HG03457 (cell line): ENCODE results near the gene KRTAP10-7.
"Not testable (repeated sequence)": the region's sequence is repeated elsewhere in the genome, so short reads cannot be mapped to it uniquely, and the experiment has no call there.

Source experiments
- ATAC-seq: cut with Tn5 transposase; IDR thresholded peaks from one replicate; pipeline ENCODE4 v1.9.1; 2021; ENCODE audit warnings: moderate number of reproducible peaks; ENCODE audit not compliant: unreplicated experiment

The KRTAP10-7 gene

GRCh38 chr21:44609193-44609592 is 8.8 kb downstream of the KRTAP10-7 start:
- ATAC-seq = no peak

DNA sequence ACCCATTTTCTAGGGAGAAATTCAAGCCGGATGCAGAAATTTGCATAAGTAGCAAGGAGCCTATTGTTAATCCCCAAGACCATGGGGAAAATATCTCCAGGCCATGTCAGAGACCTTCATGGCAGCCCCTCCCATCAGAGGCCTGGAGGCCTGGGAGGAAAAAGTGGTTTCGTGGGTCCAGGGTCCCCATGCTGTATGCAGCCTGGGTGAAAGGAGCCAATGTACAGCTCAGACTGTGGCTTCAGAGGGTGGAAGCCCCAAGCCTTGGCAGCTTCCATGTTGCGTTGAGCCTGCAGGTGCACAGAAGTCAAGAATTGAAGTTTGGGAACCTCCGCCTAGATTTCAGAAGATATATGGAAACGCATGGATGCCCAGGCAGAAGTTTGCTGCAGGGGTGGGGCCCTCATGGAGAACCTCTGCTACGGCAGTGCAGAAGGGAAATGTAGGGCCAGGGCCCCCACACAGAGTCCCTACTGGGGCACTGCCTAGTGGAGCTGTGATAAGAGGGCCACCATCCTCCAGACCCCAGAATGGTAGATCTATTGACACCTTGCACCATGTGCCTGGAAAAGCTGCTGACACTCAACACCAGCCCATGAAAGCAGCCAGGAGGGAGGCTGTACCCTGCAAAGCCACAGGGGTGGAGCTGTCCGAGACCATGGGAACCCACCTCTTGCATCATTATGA is 9.9 kb downstream of the KRTAP10-7 start:
- ATAC-seq = not testable (repeated sequence)

GRCh38 chr21:44611551-44611950 is 11.2 kb downstream of the KRTAP10-7 start:
- no peak for ATAC-seq

DNA sequence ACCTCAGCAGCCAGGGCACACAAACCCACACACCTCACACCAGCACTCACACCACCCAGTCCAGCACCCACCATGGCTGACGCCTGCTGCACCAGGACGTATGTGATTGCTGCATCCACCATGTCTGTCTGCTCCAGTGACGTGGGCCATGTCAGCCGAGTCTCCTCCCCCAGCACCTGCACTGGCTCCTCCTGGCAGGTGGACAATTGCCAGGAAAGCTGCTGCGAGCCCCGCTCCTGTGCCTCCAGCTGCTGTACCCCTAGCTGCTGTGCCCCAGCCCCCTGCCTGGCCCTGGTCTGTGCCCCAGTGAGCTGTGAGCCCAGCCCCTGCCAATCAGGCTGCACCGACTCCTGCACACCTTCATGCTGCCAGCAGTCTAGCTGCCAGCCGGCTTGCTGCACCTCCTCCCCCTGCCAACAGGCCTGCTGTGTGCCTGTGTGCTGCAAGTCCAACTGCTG is 11.7 kb downstream of the KRTAP10-7 start, which contains the start of gene KRTAP10-8:
Gene KRTAP10-8 (plus strand): TSS at position 51 of the 458 bp plus-strand sequence. CDS start 22 bp downstream, at position 73.
- no peak for ATAC-seq

DNA sequence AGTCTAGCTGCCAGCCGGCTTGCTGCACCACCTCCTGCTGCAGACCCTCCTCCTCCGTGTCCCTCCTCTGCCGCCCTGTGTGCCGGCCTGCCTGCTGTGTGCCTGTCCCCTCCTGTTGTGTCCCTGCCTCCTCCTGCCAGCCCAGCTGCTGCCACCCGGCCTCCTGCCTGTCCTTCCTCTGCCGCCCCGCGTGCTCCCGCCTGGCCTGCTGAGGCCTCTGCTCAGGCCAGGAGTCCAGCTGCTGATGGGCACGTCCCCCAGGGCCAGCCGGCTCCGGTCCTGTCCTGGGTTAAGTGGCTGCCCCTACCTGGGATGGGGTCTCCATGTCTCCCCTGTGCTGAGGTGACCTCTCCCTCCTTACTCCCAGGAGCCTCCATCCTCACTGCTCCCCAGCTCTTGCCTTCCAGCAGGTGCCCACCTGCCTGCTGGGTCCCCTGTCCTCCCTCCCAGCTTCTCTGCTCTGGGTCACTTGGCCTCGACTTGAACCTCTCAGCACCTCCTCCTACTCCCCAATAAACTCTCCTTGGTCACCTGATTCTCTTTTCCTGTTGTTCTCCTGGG is 12.4 kb downstream of the KRTAP10-7 start:
- no peak for ATAC-seq

- ATAC-seq = no peak
Measured at GRCh38 chr21:44613386-44614155, 13.2 kb downstream of the KRTAP10-7 start.

- ATAC-seq = no peak
Measured at GRCh38 chr21:44614161-44614631, 13.8 kb downstream of the KRTAP10-7 start.

DNA sequence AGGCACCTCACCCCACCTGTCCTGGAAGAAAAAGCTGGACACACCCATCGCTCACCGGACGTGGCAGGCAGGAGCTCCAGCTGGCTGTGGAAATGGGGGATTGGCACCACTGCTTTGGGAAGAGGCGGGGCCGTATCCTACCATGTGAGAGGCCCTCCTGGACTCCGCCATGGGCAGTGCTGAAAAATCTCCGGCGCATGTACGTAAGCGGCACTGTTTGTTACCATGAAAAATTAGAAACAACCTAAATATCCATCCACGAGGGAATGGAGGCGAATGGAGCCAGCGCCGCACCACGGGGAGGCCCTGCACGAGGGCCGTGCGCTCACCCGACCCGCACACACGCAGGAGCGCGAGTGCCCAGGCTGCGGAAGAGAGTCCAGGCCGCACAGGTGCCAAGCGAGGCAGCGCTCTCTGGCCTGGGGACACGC is 14.6 kb downstream of the KRTAP10-7 start:
- ATAC-seq = no peak

- ATAC-seq = no peak
Measured at GRCh38 chr21:44615466-44615865, 15.1 kb downstream of the KRTAP10-7 start.

GRCh38 chr21:44615911-44616590 is 15.7 kb downstream of the KRTAP10-7 start:
- ATAC-seq = no peak

DNA sequence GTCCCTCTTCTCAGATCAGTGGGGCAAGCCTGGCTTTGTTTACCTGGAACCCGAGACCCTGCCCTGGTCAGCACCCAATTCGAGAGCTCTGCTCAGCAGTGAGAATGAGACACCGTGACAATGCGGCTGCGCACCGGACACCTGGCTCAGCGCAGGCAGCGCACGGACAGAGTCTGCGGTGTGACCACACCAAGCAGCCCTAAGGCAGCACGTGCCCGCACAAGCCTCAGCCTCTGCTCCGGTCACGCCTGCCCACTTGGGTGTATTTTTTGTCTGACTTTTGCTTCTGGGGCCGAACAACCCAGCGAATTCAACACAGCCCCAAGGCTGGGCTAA is 16.2 kb downstream of the KRTAP10-7 start:
- no peak for ATAC-seq

DNA sequence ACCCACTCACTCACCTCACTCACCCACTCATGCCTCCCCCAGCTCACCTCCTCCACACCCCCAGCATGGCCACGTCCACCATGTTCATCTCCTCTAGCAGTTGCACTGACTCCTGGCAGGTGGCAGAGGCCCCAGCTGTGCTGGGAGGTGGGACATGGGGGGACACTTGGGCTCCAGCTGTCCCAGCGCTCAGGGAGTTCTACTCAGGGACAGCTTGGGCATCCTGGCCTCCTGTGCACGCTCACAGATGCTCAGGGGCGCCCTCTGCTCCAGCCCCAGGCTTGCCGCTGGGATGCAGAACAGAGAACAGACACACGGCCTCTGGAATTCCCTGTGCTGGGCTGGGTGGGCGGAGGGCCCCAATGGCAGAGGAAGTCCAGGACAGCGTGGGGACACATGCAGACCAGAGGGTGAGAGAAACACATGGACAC is 16.7 kb downstream of the KRTAP10-7 start:
- ATAC-seq = no peak

- ATAC-seq = no peak
Measured at GRCh38 chr21:44618504-44618903, 18.1 kb downstream of the KRTAP10-7 start.

DNA sequence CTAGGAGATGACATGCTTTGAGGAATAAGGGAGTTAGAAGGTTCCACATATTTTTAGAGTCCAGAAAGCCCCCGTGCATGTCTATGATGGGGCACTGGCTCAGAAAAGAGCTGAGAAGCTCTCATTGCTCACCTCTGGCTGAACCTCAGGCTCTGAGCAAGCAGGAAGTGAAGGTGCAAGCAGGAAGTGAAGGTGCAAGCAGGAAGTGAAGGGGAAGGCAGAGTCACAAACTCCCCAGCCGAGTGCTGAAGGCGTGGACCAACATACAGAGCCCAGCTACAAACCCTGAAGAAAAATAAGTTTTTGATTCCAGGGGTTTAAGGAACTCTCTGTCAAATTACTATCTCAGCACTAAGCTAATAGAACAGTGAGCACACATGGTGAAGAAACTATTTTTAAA is 18.5 kb downstream of the KRTAP10-7 start:
- no peak for ATAC-seq

DNA sequence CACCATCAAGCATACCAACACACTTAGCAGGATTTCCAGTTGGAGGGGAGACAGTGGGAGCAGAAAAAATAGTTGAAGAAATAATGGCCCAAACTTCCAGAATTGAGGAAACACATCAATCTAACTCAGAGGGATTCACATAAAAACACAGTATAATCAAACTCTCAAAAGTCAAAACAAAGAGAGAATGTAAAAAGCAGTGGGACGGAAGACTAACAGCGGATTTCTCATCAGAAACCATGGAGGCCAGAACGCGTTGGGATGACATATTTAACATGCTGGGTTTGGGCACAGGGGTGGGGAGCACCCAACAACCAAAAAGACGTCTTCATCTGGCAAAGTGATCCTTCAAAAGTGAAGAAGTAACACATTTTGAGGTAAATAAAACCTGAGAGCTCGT is 19.5 kb downstream of the KRTAP10-7 start:
- no peak for ATAC-seq

- ATAC-seq = no peak
Measured at GRCh38 chr21:44623575-44623974, 23.2 kb downstream of the KRTAP10-7 start.

- no peak for ATAC-seq
Measured at GRCh38 chr21:44625756-44626155, 25.4 kb downstream of the KRTAP10-7 start.

DNA sequence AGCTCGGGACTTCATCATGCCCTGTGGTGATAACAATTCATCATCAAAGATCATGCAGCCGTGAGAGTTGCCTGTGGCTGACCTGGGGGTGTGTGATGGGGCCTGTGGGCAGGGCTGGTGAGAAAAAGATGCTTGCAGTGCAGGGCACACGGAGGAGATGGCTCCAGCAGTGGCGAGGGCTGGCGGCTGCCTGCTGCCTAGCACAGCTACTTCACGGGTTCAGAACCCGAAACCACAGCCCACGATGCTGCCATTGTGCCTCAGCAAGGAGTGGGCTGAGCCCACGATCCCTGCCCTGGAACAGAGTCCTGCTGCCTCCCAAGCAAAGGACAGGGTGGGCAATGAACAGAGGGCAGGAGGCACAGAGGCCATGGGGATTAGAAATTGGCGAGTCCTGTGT is 25.9 kb downstream of the KRTAP10-7 start:
- ATAC-seq = no peak

DNA sequence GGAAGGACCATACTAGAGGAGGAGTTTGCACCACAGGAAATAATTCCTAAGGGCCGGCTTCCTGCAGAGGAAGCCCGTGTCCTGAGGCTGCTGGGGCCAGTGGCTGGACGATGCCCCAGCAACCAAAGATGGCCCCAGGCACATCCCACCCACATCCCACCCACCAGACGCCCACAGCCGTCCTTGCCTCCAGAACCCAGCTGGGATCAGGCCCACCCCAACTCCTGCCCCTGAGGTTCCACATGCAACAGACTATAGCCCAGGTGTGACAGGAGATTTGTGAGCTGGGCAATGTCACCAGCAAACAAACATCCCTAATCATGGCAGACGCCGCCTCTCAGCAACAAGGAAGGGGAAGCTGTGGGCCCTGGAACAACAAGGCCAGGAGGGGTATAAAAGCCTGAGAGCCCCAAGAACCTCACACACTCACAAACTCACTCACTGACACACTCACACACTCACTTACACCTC is 26.3 kb downstream of the KRTAP10-7 start, which contains the start of gene KRTAP10-9:
Gene KRTAP10-9 (plus strand): TSS at position 421 of the 471 bp plus-strand sequence. CDS start 79 bp downstream, outside the sequence.
- ATAC-seq = no peak

- not testable (repeated sequence) for ATAC-seq
Measured at GRCh38 chr21:44627181-44627822, 26.9 kb downstream of the KRTAP10-7 start.
